Osteocyte (in vitro differentiated cells): Measurements from ENCODE around the gene FLOT1. TPM values are rescaled to one million over a fixed set of nuclear protein-coding genes. Genes with fewer than 3 reads are reported as not detected.

Experiments
- DNase-seq: peaks from one replicate; pipeline ENCODE4 v3.0.0; 2021; ENCODE audit warnings: mixed read lengths; ENCODE audit not compliant: unreplicated experiment; ENCODE audit errors: extremely low spot score
- H3K27ac Mint-ChIP-seq: one replicate; pipeline ENCODE4 v1.8.0; 2021; ENCODE audit warnings: mild to moderate bottlenecking, mixed read lengths; ENCODE audit not compliant: unreplicated experiment
- H3K27me3 Mint-ChIP-seq: one replicate; pipeline ENCODE4 v1.8.0; 2021; ENCODE audit warnings: mixed read lengths; ENCODE audit not compliant: unreplicated experiment
- H3K36me3 Mint-ChIP-seq: one replicate; pipeline ENCODE4 v1.8.0; 2021; ENCODE audit warnings: mixed read lengths; ENCODE audit not compliant: unreplicated experiment
- H3K4me1 Mint-ChIP-seq: one replicate; pipeline ENCODE4 v1.8.0; 2021; ENCODE audit warnings: mixed read lengths; ENCODE audit not compliant: unreplicated experiment
- H3K4me3 Mint-ChIP-seq: one replicate; pipeline ENCODE4 v1.8.0; 2021; ENCODE audit warnings: mild to moderate bottlenecking, moderate library complexity, mixed read lengths; ENCODE audit not compliant: unreplicated experiment
- H3K9me3 Mint-ChIP-seq: one replicate; pipeline ENCODE4 v1.8.0; 2021; ENCODE audit warnings: mixed read lengths; ENCODE audit not compliant: unreplicated experiment
- total RNA-seq: library from RNA; stranded (reverse); gene quantifications from 2 replicates; pipeline ENCODE4 v1.2.1, GENCODE V29; 2021
- TF ChIP-seq, protein P1 (sequence below): fragments of 200-600 bp; sonication (generic); IDR thresholded peaks from 2 replicates; pipeline ENCODE4 v1.5.0; 2021; ENCODE audit warnings: antibody characterized with exemption, mild to moderate bottlenecking, moderate library complexity

FLOT1 gene
- total RNA-seq, 1 donor from 2014 or later = 88.1 TPM

DNA sequence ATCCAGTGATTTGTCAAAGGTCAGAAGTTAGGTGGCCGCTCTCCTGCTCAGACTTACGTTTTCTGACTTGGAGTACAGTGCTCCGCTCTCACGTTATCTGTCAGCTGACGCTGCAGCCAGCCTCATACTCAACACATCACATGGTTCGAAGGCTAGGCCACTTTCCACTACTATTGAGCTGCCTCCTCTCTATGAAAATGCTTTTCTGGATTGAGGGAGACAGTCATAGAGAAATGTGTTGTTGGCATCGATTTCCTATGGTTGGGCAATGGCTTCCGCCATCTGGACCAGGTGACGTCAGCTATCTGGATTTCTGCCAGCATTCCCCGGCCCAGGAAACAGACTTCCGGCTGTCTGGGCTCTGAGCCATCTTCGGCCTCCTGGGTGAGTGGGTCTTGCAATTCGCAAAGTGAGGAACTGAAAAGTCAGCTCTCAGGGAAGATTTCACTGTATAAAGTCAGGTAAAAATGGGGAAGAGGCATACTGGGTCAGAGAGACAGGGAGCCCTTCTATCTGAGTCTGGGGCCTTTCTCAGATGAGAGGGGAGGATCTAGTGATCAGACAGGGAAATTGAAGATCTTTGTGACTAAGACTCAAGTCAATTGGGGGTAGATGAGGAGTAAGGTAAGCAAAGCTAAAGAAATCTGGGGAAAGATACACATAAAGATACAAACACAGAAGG lies 39.4 kb upstream of the FLOT1 start:
- peak overlapping the region; percentile 46 for H3K4me3 Mint-ChIP-seq
- no peaks in the 10 kb centered on the region for H3K27me3 Mint-ChIP-seq
- H3K27ac Mint-ChIP-seq = peak overlapping the region; percentile 100
- H3K36me3 Mint-ChIP-seq = no peaks in the 10 kb centered on the region
- peak; percentile 98 for DNase-seq
- peaks cover 55% of the 10 kb centered on the region for H3K4me1 Mint-ChIP-seq
- H3K9me3 Mint-ChIP-seq = peaks cover 3% of the 10 kb centered on the region
- TF ChIP-seq, protein P1, sequence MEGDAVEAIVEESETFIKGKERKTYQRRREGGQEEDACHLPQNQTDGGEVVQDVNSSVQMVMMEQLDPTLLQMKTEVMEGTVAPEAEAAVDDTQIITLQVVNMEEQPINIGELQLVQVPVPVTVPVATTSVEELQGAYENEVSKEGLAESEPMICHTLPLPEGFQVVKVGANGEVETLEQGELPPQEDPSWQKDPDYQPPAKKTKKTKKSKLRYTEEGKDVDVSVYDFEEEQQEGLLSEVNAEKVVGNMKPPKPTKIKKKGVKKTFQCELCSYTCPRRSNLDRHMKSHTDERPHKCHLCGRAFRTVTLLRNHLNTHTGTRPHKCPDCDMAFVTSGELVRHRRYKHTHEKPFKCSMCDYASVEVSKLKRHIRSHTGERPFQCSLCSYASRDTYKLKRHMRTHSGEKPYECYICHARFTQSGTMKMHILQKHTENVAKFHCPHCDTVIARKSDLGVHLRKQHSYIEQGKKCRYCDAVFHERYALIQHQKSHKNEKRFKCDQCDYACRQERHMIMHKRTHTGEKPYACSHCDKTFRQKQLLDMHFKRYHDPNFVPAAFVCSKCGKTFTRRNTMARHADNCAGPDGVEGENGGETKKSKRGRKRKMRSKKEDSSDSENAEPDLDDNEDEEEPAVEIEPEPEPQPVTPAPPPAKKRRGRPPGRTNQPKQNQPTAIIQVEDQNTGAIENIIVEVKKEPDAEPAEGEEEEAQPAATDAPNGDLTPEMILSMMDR = no peak

DNA sequence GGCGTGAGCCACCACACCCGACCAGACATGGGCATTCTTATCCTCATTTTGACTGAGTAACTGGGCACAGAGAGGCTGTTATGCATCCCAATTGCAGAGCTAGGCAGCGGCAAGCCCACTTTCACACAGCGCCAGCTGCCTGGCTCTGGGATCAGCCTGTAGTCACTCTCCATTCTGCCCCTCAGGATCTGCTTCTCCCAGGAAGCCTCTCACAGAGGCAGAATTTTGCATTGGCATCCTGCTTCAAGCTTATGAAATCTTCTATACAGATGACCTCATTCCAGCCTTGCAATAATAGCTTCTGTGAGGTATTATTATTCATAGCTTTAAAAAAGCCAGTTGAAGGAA lies 38.9 kb upstream of the FLOT1 start:
- no peak overlapping the region for H3K4me3 Mint-ChIP-seq
- no peaks in the 10 kb centered on the region for H3K36me3 Mint-ChIP-seq
- no peaks in the 10 kb centered on the region for H3K27me3 Mint-ChIP-seq
- peaks cover 3% of the 10 kb centered on the region for H3K9me3 Mint-ChIP-seq
- peaks cover 54% of the 10 kb centered on the region for H3K4me1 Mint-ChIP-seq
- DNase-seq = no peak
- TF ChIP-seq, protein P1 = no peak
- H3K27ac Mint-ChIP-seq = peak overlapping the region; percentile 100

DNA sequence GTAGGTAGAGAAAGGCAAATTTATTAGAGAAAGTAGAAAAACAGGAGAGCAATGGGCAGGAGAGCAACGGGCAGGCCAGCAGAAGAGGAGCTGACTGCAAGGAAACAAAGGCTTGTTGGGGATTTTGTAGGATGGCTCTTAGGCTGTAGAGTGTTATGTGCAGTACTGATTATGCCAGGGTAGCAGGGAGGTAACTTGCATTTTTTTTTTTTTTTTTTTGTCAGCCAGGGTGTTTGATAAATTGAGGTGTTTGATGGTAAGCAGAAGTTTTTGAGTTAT lies 38.1 kb upstream of the FLOT1 start:
- Mint-ChIP-seq H3K36me3 (no peaks in the 10 kb centered on the region), H3K9me3 (peaks cover 3% of the 10 kb centered on the region), H3K4me1 (peaks cover 54% of the 10 kb centered on the region), H3K27me3 (no peaks in the 10 kb centered on the region), H3K4me3 (no peak overlapping the region), H3K27ac (peak overlapping the region; percentile 100)
- no peak for DNase-seq
- TF ChIP-seq, protein P1 = no peak

DNA sequence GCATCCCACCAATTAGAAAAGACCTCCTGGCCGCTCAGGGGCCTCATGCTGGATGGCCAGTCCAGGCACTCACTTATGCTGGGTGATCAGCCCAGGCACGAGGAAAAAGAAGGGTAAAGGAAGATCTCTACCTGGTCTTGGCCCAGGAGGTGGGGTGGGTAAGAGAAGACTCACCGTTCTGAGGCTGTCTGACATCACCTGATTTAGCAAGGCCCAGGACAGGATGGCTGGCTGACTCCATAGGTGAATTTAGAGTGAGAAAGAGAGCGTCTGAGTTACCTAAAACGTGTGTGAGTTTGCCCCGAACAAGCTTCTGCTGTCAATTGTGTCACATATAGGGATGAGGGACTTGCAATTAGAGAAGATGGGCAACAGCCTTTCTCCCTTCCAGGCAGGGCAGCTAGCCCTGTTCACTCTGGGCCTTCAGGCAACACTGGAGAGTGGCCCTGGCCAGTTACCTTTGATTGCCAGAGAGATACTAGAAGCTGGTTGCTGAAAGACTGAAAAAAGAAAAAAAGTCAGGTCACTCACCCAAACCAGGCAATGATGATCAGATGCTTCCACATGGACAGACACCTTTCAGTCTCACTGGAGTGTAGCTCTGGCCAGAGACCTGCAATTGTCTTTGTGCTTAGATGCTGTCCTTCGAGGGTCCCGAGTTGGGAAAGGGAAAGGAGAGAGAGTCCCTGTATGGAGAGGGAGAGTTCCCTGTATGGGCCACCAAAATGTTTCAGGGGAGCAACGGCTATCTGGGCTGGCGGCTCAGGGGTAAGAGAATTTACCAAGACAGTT lies 37.6 kb upstream of the FLOT1 start:
- TF ChIP-seq, protein P1 = no peak
- Mint-ChIP-seq H3K27me3 (no peaks in the 10 kb centered on the region), H3K27ac (peak overlapping the region; percentile 100)

DNA sequence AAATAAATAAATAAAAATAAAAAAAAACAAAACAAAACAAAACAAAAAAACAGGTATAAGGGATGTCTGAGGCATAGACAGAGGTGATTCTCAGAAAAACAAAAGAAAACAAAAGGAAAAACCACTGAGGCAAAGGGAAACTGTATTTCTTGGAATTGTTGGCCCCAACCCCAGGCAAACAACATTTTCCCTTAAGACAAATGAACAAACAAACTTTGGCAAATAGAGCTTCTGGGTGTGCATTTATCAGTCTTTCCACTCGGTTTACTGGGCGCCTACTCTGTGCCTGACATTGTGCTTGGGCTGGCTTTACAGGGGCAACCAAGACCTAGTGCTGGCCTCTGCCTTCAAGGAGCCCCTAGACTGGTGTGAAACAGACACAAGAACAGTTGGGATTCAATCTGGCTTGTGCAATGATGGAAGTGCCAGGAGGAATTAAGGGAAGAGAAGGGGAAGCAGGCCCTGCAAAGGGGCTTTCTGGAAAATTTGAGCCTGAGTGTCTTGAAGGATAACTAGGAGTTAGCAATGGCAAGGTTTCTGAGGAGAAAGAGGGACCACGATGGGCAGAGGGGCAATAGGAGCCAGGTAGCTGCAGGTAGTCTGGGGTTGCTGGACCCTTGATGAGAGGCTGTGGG lies 35.6 kb upstream of the FLOT1 start:
- Mint-ChIP-seq H3K4me3 (peak overlapping the region; percentile 9), H3K4me1 (peaks cover 64% of the 10 kb centered on the region), H3K27me3 (no peaks in the 10 kb centered on the region), H3K27ac (peak overlapping the region; percentile 100), H3K36me3 (no peaks in the 10 kb centered on the region), H3K9me3 (no peaks in the 10 kb centered on the region)
- no peak for DNase-seq
- TF ChIP-seq, protein P1 = no peak

More for the DNA sequence above, 37.6 kb upstream of the FLOT1 start:
- Mint-ChIP-seq H3K36me3 (no peaks in the 10 kb centered on the region), H3K4me3 (no peak overlapping the region), H3K9me3 (no peaks in the 10 kb centered on the region), H3K4me1 (peaks cover 56% of the 10 kb centered on the region)
- no peak for DNase-seq
